K562 (cell line): ENCODE results near the gene RGS13.

Experiments used
- ARID3B ChIP-seq: fragments of 250-450 bp; sonication (Bioruptor Pico); IDR thresholded peaks from 2 replicates; pipeline ENCODE4 v1.4.0; 2020; ENCODE audit warnings: borderline replicate concordance
- BRF2 ChIP-seq: IDR thresholded peaks from 3 replicates; pipeline ENCODE4 v1.6.1; 2011; ENCODE audit warnings: borderline replicate concordance, mild to moderate bottlenecking; ENCODE audit not compliant: insufficient read length, insufficient read depth
- CBX2 ChIP-seq: fragments of 200-600 bp; sonication (generic); IDR thresholded peaks from one replicate; pipeline ENCODE4 v1.6.1; 2012; ENCODE audit warnings: mild to moderate bottlenecking, low read length, inconsistent platforms; ENCODE audit not compliant: insufficient read depth, poor library complexity, severe bottlenecking
- CBX5 ChIP-seq: IDR thresholded peaks from 2 replicates; pipeline ENCODE4 v1.6.1; 2014; ENCODE audit warnings: low read depth, borderline replicate concordance
- EZH2 ChIP-seq: IDR thresholded peaks from 2 replicates; pipeline ENCODE4 v1.6.1; 2012; ENCODE audit warnings: low read depth, mild to moderate bottlenecking, inconsistent platforms, low read length, borderline replicate concordance
- HNRNPUL1 ChIP-seq: fragments of 200-400 bp; formaldehyde crosslinking; IDR thresholded peaks from 2 replicates; pipeline ENCODE4 v1.6.1; 2017; ENCODE audit warnings: low read length
- MEIS2 ChIP-seq: fragments of 450-650 bp; IDR thresholded peaks from 2 replicates; pipeline ENCODE4 v1.6.1; 2014; ENCODE audit warnings: mild to moderate bottlenecking; ENCODE audit not compliant: partially characterized antibody
- MYNN ChIP-seq, 2 experiments: sonication (generic); formaldehyde crosslinking in 1 of 2; IDR thresholded peaks; 2 replicates each; pipeline versions ENCODE4 v1.5.0 to v1.6.1; 2016 to 2020; ENCODE audit warnings: antibody characterized with exemption in 1 of 2, missing genetic modification reagents in 1 of 2
- ZBTB1 ChIP-seq: sonication (generic); formaldehyde crosslinking; IDR thresholded peaks from 2 replicates; pipeline ENCODE4 v1.8.1; 2023; ENCODE audit warnings: missing genetic modification reagents, low read depth, mild to moderate bottlenecking, borderline replicate concordance
- ZNF12 ChIP-seq: sonication (generic); formaldehyde crosslinking; IDR thresholded peaks from 2 replicates; pipeline ENCODE4 v1.4.0; 2020; ENCODE audit warnings: mild to moderate bottlenecking, missing genetic modification reagents
- TF ChIP-seq, protein P1 (sequence below), 3 experiments: IDR thresholded peaks in 2 of 3; conservative IDR thresholded peaks in 1 of 3; 2 replicates each; pipeline ENCODE4 v1.5.1; 2011 to 2012; ENCODE audit warnings: low read length in 3 of 3, mild to moderate bottlenecking in 3 of 3, control low read depth in 2 of 3, improper control_type of control experiment in 1 of 3, inconsistent platforms in 1 of 3, low read depth in 1 of 3, mixed read lengths in 1 of 3, moderate library complexity in 1 of 3; ENCODE audit not compliant: insufficient read depth in 2 of 3
- TF ChIP-seq, protein P2 (sequence below): sonication (generic); formaldehyde crosslinking; IDR thresholded peaks from 2 replicates; pipeline ENCODE4 v1.8.1; 2023; ENCODE audit warnings: mild to moderate bottlenecking, missing genetic modification reagents

- TF ChIP-seq MEIS2 (no peak), HNRNPUL1 (no peak), BRF2 (no peak), CBX2 (no peak), ZBTB1 (CRISPR knock-in tag) (no peak), CBX5 (no peak), MYNN (IDR thresholded peaks at IDR 0.05) (no peak), MYNN (CRISPR knock-in tag; IDR thresholded peaks at IDR 0.05) (no peak), EZH2 (no peak), ZNF12 (CRISPR knock-in tag) (no peak), ARID3B (CRISPR knock-in tag) (no peak)
- TF ChIP-seq, protein P1, sequence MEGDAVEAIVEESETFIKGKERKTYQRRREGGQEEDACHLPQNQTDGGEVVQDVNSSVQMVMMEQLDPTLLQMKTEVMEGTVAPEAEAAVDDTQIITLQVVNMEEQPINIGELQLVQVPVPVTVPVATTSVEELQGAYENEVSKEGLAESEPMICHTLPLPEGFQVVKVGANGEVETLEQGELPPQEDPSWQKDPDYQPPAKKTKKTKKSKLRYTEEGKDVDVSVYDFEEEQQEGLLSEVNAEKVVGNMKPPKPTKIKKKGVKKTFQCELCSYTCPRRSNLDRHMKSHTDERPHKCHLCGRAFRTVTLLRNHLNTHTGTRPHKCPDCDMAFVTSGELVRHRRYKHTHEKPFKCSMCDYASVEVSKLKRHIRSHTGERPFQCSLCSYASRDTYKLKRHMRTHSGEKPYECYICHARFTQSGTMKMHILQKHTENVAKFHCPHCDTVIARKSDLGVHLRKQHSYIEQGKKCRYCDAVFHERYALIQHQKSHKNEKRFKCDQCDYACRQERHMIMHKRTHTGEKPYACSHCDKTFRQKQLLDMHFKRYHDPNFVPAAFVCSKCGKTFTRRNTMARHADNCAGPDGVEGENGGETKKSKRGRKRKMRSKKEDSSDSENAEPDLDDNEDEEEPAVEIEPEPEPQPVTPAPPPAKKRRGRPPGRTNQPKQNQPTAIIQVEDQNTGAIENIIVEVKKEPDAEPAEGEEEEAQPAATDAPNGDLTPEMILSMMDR (IDR thresholded peaks at IDR 0.05 in 2 of 3, conservative IDR thresholded peaks at IDR 0.05 in 1 of 3; ENCODE audit: insufficient read depth in 2 of 3, low read depth in 1 of 3, low read length in 3 of 3), result peak in 2 of 3 experiments; percentile 20 to 63; a peak in 3 of 6 replicates
- TF ChIP-seq, protein P2, sequence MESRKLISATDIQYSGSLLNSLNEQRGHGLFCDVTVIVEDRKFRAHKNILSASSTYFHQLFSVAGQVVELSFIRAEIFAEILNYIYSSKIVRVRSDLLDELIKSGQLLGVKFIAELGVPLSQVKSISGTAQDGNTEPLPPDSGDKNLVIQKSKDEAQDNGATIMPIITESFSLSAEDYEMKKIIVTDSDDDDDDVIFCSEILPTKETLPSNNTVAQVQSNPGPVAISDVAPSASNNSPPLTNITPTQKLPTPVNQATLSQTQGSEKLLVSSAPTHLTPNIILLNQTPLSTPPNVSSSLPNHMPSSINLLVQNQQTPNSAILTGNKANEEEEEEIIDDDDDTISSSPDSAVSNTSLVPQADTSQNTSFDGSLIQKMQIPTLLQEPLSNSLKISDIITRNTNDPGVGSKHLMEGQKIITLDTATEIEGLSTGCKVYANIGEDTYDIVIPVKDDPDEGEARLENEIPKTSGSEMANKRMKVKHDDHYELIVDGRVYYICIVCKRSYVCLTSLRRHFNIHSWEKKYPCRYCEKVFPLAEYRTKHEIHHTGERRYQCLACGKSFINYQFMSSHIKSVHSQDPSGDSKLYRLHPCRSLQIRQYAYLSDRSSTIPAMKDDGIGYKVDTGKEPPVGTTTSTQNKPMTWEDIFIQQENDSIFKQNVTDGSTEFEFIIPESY (CRISPR knock-in tag), result no peak
Observed at GRCh38 chr1:192610112-192610889, 25.6 kb upstream of the RGS13 start.
